HG03064 (cell line): ENCODE results near the gene RPRD1B.

Experiments
- ATAC-seq: cut with Tn5 transposase; IDR thresholded peaks from one replicate; pipeline ENCODE4 v1.9.1; 2021; ENCODE audit warnings: low read depth; ENCODE audit not compliant: unreplicated experiment

The RPRD1B gene

GRCh38 chr20:38034961-38035360 is 1.4 kb downstream of the RPRD1B start:
- no peak for ATAC-seq

- no peak for ATAC-seq
Measured at GRCh38 chr20:38036366-38036765, 2.8 kb downstream of the RPRD1B start.

- no peak for ATAC-seq
Measured at GRCh38 chr20:38040276-38040675, 6.7 kb downstream of the RPRD1B start.

GRCh38 chr20:38043512-38044300 is 10.2 kb downstream of the RPRD1B start:
- no peak for ATAC-seq

- ATAC-seq = no peak
Measured at GRCh38 chr20:38044685-38045084, 11.1 kb downstream of the RPRD1B start.

GRCh38 chr20:38046572-38046971 is 13.0 kb downstream of the RPRD1B start:
- ATAC-seq = no peak

GRCh38 chr20:38049800-38050199 is 16.3 kb downstream of the RPRD1B start:
- no peak for ATAC-seq

- ATAC-seq = no peak
Measured at GRCh38 chr20:38050686-38051085, 17.1 kb downstream of the RPRD1B start.

- ATAC-seq = no peak
Measured at GRCh38 chr20:38052870-38053269, 19.3 kb downstream of the RPRD1B start.

GRCh38 chr20:38054647-38055046 is 21.1 kb downstream of the RPRD1B start:
- ATAC-seq = no peak

- no peak for ATAC-seq
Measured at GRCh38 chr20:38055294-38055693, 21.7 kb downstream of the RPRD1B start.

- no peak for ATAC-seq
Measured at GRCh38 chr20:38055848-38056247, 22.3 kb downstream of the RPRD1B start.

GRCh38 chr20:38057351-38057972 is 23.9 kb downstream of the RPRD1B start:
- ATAC-seq = no peak

- no peak for ATAC-seq
Measured at GRCh38 chr20:38059832-38060231, 26.3 kb downstream of the RPRD1B start.

GRCh38 chr20:38060536-38060935 is 27.0 kb downstream of the RPRD1B start:
- ATAC-seq = no peak

- ATAC-seq = no peak
Measured at GRCh38 chr20:38061109-38061508, 27.6 kb downstream of the RPRD1B start.

- ATAC-seq = no peak
Measured at GRCh38 chr20:38062890-38063289, 29.3 kb downstream of the RPRD1B start.

- ATAC-seq = no peak
Measured at GRCh38 chr20:38063911-38064530, 30.5 kb downstream of the RPRD1B start.

- no peak for ATAC-seq
Measured at GRCh38 chr20:38065764-38066375, 32.3 kb downstream of the RPRD1B start.

- ATAC-seq = no peak
Measured at GRCh38 chr20:38066969-38067716, 33.6 kb downstream of the RPRD1B start.
